ENCODE measurements around the gene RGS1.

DNA sequence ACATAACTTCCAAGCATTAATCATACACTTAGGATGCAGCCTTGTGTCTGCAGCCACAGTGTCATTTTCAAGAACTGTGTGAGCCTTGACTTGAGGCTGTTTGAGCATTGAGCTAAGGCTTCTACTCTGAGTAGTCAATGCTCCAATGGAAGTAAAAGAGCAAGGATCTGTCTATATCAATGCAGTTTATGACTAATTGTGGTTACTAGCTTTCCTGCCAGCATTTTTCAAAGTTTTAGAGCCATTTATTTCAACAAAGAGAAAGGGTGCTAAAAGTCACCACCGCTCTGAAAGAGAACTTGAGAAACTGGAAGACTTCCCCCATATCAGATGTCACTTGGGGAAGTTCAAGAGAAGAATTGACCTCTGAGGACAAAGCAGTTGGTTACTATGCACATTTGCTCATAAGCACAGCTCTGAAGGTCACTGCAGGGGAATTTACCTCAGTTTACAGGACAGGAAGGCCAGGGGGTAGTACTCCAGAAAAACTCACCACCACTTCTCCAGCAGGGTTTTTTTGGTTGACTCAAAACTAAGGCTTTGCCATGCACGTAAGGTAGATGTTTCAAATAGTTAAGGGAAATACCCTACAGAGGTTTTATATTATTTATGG, 24.5 kb upstream of the RGS1 start:
- TF ChIP-seq CTCF (conservative IDR thresholded peaks at IDR 0.05) (no peak), EZH2 (IDR thresholded peaks at IDR 0.05; ENCODE audit: low read depth) (no peak)

All from PC-9 (cell line).